ENCODE data around the gene HIF1A.
A peak's percentile ranks its signal among the peaks of the same experiment; 100 is the strongest.
"Not testable (repeated sequence)": the region's sequence is repeated elsewhere in the genome, so short reads cannot be mapped to it uniquely, and the experiment has no call there.

HIF1A gene

GRCh38 chr14:61710853-61711817 lies 15.8 kb downstream of the HIF1A start:
- no peak for FAIRE-seq

- no peak for FAIRE-seq
Measured at GRCh38 chr14:61712137-61712536, 16.8 kb downstream of the HIF1A start.

- FAIRE-seq, result peak; percentile 98
Measured at GRCh38 chr14:61713724-61714437, 18.6 kb downstream of the HIF1A start.

DNA sequence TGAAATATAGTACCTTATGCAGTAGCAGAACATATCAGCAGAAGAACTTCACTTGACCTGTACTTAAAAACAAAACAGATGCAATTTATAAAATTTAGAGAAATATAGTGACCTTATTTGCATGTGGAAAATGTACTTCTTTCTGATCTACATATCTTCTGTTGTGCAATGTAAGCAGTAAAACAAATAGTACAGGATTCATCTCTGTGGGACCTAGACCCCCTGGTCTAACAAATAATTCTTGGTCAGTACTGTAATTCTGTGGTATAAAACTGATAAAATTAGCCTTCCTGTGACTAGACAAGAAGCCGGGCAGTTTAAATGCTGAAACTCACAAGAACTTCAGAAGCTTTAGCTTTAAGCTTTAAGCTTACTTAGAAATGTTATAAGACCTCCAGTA lies 21.6 kb downstream of the HIF1A start:
- no peak for FAIRE-seq

- no peak for FAIRE-seq
Measured at GRCh38 chr14:61718039-61718438, 22.7 kb downstream of the HIF1A start.

DNA sequence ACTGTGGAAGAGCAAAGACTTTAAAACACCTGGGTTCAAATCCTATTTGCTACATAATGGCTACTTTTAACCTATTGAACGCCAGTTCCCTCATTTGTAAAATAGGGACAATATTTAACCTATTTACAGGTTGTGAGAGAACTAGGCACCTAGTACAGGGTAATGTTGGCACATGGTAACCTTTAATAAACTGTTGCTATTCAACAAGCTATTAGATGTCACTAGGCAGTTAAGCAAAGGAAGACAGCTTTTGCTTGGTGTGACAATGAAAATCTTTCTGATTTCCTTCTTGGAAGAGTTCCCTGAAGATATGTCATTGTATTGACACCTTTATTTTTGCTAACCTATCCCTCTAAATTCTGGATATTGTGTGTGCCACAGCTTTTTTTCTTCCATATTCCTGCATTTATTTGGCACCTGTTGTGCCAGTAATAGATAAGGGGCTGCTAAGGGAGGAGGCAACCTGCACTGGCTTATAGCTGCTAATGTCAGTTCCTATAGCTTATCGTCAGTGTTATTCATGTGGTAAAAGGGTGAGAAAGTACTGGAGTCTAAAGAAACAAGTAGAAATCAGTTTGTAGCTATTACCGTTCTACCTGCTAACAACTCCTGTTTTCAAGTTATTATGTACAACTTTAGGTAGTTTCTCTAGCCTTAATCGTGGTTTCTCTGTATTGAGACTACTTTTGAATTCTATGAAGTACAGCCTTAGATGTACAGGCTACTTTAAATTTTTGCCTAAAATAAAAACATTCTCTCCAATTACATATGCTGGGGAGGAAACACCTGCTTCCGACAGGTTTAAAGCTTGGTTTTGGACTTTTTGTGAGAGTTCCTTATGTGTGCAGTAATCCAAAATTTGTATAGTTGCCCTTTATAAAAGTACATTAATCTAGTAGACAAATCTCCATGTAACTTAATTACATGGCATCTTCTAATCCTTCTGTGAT lies 24.3 kb downstream of the HIF1A start:
- no peak for FAIRE-seq

DNA sequence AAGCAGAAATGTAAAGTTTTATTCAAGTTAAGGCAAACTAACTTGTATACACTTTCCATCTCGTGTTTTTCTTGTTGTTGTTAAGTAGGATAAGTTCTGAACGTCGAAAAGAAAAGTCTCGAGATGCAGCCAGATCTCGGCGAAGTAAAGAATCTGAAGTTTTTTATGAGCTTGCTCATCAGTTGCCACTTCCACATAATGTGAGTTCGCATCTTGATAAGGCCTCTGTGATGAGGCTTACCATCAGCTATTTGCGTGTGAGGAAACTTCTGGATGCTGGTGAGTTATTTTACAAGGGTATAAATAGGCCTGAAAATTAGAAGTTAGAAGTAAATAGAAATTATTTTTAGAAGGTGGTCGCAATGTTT lies 25.0 kb downstream of the HIF1A start:
- no peak for FAIRE-seq

DNA sequence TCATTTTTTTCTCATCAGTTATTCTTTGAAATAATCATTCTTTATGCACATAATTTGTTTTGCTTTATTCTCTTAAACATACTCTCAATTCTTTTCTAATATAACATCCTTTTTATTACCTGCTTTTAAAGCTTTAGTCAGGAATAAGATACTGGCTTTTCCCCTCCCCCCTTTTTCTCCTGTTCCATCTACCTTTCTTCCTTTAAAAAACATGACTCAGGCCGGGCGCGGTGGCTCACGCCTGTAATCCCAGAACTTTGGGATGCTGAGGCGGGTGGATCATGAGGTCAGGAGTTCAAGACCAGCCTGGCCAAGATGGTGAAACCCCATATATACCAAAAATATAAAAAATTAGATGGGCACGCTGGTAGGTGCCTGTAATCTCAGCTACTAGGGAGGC lies 25.4 kb downstream of the HIF1A start:
- FAIRE-seq, result no peak

- FAIRE-seq, result no peak
Measured at GRCh38 chr14:61724133-61724532, 28.8 kb downstream of the HIF1A start.

DNA sequence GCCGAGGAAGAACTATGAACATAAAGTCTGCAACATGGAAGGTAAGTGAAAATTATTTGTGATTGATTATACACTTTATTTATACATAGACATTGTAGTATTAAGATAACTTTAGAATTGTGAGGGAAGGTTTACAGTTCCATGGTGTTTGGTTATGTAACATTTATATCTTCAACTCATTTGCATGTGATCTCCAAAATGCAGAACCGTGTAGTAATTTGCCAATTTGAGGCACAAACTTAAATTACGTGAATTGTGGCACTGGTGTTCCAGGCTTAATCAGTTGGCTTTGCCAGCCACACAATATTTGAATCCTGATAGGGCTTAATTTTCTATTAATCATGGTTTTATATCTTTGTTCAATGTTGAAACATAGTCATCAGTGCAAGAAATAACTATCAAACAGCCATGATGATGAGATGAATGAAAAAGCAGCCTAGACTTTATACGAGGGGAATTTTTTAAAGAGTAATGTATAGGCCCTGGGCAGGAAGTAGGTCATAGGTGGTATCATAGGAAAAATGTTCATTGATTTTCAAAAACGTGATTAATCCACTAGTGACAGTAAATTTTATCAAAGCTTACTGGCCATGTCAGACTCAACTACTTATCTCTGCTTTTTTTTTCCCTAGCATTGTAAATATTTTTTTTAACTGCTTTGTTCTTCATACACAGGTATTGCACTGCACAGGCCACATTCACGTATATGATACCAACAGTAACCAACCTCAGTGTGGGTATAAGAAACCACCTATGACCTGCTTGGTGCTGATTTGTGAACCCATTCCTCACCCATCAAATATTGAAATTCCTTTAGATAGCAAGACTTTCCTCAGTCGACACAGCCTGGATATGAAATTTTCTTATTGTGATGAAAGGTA lies 31.7 kb downstream of the HIF1A start:
- FAIRE-seq, result no peak

DNA sequence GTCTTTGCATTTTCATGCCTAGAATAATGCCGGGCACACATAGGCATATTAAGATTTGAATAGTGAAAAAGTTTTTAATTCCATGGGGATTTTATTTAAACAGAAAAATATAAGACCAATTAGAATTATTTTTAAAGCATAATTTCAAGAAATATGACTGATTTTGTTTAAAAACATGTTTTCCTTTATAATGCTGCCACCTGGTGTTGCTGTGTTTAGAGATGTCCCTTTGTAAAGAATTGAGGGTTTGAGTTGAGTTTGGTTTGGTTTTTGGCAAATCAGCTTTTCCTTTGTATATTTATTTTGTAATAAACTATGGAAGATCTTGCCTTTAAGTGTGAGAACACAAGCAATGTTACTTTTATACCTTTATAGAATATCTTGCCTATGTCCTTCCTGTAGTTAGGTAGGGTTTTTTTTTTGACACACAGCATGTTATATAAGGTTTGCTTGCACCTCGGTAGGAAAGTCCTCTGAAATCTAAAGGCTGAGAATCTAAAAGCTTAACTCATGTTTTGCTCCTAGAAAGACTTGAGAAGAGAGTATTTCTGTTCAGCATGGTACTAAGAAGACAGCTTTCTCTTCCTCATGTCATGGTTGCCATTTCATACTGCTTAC lies 35.6 kb downstream of the HIF1A start:
- FAIRE-seq, result peak; percentile 69

- no peak for FAIRE-seq
Measured at GRCh38 chr14:61733972-61734371, 38.7 kb downstream of the HIF1A start.

DNA sequence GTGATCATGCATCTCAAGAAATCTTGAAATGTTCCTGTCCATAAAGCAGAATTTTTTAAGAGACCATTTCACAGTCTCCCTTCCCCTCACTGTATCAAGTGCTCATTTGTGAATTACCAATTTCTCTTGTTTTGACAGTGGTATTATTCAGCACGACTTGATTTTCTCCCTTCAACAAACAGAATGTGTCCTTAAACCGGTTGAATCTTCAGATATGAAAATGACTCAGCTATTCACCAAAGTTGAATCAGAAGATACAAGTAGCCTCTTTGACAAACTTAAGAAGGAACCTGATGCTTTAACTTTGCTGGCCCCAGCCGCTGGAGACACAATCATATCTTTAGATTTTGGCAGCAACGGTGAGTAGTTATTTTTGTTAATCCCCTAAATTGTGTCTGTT lies 41.4 kb downstream of the HIF1A start:
- no peak for FAIRE-seq

- FAIRE-seq, result no peak
Measured at GRCh38 chr14:61737915-61738314, 42.6 kb downstream of the HIF1A start.

DNA sequence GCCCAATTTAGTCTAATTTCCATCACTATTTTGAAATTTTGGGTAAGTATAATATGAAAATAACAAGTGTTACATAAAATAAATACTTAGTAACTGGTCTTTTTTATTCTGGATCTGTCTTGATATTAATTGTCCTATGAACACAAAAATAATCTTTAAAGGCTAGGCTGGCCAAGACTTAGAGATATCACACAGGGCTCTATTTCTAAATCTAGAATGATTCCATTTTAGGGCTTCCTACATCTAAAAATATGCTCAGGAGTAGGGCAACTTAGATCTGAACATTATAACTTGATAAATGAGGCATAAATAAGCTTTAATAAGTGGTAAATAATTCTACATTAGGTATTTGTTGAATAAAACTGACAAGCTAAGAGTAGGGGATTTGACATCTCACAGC lies 43.8 kb downstream of the HIF1A start:
- no peak for FAIRE-seq

GRCh38 chr14:61742371-61742770 lies 47.1 kb downstream of the HIF1A start:
- FAIRE-seq, result no peak

- no peak for FAIRE-seq
Measured at GRCh38 chr14:61744238-61744637, 48.9 kb downstream of the HIF1A start.

DNA sequence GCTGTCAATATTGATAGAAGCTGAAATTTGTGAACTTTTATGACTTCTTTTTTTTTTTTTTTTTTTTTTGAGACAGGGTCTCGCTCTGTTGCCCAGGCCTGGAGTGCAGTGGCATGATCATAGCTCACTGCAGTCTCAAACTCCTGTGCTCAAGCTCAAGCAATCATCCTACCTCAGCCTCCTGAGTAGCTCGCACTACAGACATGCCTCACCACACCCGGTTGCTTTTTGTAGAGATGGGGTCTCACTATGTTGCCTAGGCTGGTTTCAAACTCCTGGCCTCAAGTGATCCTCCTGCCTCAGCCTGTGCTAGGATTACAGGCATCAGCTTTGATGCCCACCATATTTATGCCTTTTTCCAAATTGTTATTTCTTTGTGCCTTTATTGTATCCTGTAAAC lies 51.0 kb downstream of the HIF1A start:
- not testable (repeated sequence) for FAIRE-seq

- FAIRE-seq, result no peak
Measured at GRCh38 chr14:61746881-61747280, 51.6 kb downstream of the HIF1A start.

DNA sequence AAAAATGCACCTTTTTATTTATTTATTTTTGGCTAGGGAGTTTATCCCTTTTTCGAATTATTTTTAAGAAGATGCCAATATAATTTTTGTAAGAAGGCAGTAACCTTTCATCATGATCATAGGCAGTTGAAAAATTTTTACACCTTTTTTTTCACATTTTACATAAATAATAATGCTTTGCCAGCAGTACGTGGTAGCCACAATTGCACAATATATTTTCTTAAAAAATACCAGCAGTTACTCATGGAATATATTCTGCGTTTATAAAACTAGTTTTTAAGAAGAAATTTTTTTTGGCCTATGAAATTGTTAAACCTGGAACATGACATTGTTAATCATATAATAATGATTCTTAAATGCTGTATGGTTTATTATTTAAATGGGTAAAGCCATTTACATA lies 52.0 kb downstream of the HIF1A start:
- no peak for FAIRE-seq

DNA sequence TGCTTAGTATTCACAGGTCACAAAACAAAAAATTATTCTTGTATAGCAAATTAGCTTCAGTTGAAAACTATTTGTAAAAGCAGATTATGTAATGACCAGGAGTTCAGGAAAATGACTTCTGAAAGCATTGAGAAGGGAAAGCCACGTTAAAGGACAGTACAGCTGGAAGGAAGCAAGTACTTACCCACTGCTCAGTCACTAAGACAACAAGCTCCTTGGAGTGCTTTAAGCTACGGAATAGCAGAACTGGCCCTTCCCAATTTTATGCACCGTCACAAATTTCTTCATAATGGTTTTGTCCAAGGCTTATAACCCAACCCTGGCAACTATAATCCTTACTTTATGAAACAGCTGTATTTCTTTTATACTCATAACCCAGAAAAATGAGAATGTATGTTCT lies 54.0 kb downstream of the HIF1A start:
- peak; percentile 26 for FAIRE-seq
